ENCODE measurements around the gene RETREG3. TPM values are rescaled to one million over a fixed set of nuclear protein-coding genes. Genes with fewer than 3 reads are reported as not detected.

Gene RETREG3
- total and polyA plus RNA-seq, 9 of the 15 experiments (the other 6 are each of a cell fraction or from before 2014, with no cell fraction given) = 4.1 to 39.0 (median 16.9) TPM

DNA sequence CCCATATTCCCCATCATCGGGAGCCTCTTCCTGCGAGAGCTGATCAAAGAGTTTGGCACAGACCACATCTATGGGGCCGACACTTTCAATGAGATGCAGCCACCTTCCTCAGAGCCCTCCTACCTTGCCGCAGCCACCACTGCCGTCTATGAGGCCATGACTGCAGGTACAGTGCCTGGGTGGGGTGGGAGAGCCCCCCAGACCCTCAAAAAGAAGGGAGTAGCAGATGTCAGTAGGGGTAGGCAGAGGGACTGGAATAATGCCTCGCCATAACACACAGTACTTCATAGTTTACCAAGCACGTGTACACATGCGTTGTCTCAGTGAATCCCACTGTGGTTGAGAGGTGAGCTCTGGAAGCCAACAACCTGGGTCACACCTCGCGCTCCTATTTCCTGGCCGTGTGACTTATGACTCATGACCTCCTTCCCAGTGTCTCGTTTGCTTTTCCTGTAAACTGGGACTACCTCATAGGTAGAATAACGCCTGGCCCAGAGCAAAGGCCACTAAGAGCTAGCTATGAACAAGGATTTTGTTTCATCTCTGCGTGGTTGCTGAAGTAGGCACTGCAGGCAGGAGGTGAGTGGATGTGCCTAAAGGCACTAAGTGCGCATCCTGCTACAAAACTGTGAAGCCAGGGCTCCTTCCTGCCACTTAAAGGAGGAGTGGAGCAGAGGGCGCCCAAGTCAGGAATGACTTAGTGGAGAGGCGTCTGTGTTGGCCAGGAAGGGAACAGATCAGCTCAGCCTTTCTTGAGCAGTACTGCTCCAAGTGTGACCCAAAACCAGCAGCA lies 67.9 kb downstream of the RETREG3 start:
- Histone ChIP-seq H3K4me2 (ENCODE audit: insufficient read depth, low read length) (peak overlapping the region; percentile 8; the same call in 1 of the 2 replicates), H4K20me1 (replicated peaks; ENCODE audit: control insufficient read depth, insufficient read depth, low read length) (no peaks in the 10 kb centered on the region; the same call in 1 of the 2 replicates), H3K4me1 (replicated peaks in 1 of 2; ENCODE audit: control insufficient read depth in 2 of 2, insufficient read depth in 2 of 2, low read length in 2 of 2) (peaks cover 13 to 35% of the 10 kb centered on the region in 2 experiments; a peak in 4 of 5 replicates), H3K4me3 (no peak overlapping the region), H3K36me3 (ENCODE audit: control insufficient read depth, insufficient read depth, low read length) (peaks cover 40% of the 10 kb centered on the region; the same call in 2 of the 3 replicates), H3K27me3 (ENCODE audit: control insufficient read depth in 2 of 2, insufficient read depth in 2 of 2, low read length in 2 of 2) (no peaks in the 10 kb centered on the region), H3K27ac (ENCODE audit: extremely low read depth, low read depth, low read length) (peak overlapping the region; percentile 48; the same call in 2 of the 3 replicates), H3K9me1 (ENCODE audit: control insufficient read depth, insufficient read depth, low read length) (no peaks in the 10 kb centered on the region), H3K79me2 (ENCODE audit: control insufficient read depth, insufficient read depth, low read length) (peaks cover 12% of the 10 kb centered on the region), H3K9ac (ENCODE audit: insufficient read depth in 1 of 2, low read depth in 2 of 2, low read length in 2 of 2) (peak overlapping the region in 1 of 2 experiments; percentile 15; a peak in 2 of 4 replicates), H3K9me3 (replicated peaks; ENCODE audit: control insufficient read depth, insufficient read depth, low read depth, low read length) (no peaks in the 10 kb centered on the region), H2AFZ (ENCODE audit: low read depth, low read length) (no peak overlapping the region)
- no TSS peak for BruUV-seq (replicated peaks)
- POLR2A ChIA-PET = interaction anchor here (0.6 to 1.5 kb wide), 4 partner anchors 22 to 1032 kb away, joined by 3 to 4 read pairs (median 3); no protein-coding TSS in a partner anchor
- peak in 2 of 4 experiments; percentile 9 to 45 for DNase-seq (ENCODE audit: extremely low read depth in 1 of 4, low spot score in 3 of 4)
- 52% methylated on average over 17 of the region's 17 CpGs for WGBS (ENCODE audit: insufficient coverage, low coverage, missing lambda C conversion rate)
- CTCF ChIA-PET (ENCODE audit: low intra/inter-chr PET ratio) = no interaction called here
- no peak for FAIRE-seq
- in situ Hi-C loops (cut with MboI) (no loop called here), intact Hi-C loops (cut with micrococcal nuclease) (no loop called here)
- ATAC-seq = no peak
- TF ChIP-seq FOSL1 (tag; conservative IDR thresholded peaks at IDR 0.05) (peak; percentile 76; the same call in 1 of the 2 replicates), WHSC1 (IDR thresholded peaks at IDR 0.05; ENCODE audit: low read length) (no peak), ZNF76 (CRISPR knock-in tag; IDR thresholded peaks at IDR 0.05; ENCODE audit: borderline replicate concordance) (no peak), JUN (IDR thresholded peaks at IDR 0.05; ENCODE audit: borderline replicate concordance, low read depth, low read length) (0 out of 2 replicates have a peak, but pooled peaks have one; percentile 46), JUN (CRISPR knock-in tag; IDR thresholded peaks at IDR 0.05; ENCODE audit: borderline replicate concordance) (no peak), JUND (IDR thresholded peaks at IDR 0.05; ENCODE audit: borderline replicate concordance, low read depth, low read length) (peak; percentile 67; the same call in 1 of the 2 replicates), JUND (tag; IDR thresholded peaks at IDR 0.05; ENCODE audit: borderline replicate concordance, low read depth, low read length) (no peak), DMBX1 (CRISPR knock-in tag; IDR thresholded peaks at IDR 0.05; ENCODE audit: borderline replicate concordance) (peak; percentile 33; the same call in 1 of the 2 replicates), ELF1 (tag; IDR thresholded peaks at IDR 0.05) (no peak), GATA2 (CRISPR knock-in tag; IDR thresholded peaks at IDR 0.05) (no peak), ZNF311 (CRISPR knock-in tag; IDR thresholded peaks at IDR 0.05) (no peak), CREM (IDR thresholded peaks at IDR 0.05; ENCODE audit: low read depth) (peak; percentile 35; the same call in 1 of the 2 replicates), NR2C2 (CRISPR knock-in tag; IDR thresholded peaks at IDR 0.05) (no peak), NR2C2 (tag; IDR thresholded peaks at IDR 0.05) (peak; percentile 64), L3MBTL2 (IDR thresholded peaks at IDR 0.05) (0 out of 2 replicates have a peak, but pooled peaks have one; percentile 40), CXXC5 (CRISPR knock-in tag; IDR thresholded peaks at IDR 0.05) (peak; percentile 23; the same call in 1 of the 2 replicates)
- TF ChIP-seq, protein P1, sequence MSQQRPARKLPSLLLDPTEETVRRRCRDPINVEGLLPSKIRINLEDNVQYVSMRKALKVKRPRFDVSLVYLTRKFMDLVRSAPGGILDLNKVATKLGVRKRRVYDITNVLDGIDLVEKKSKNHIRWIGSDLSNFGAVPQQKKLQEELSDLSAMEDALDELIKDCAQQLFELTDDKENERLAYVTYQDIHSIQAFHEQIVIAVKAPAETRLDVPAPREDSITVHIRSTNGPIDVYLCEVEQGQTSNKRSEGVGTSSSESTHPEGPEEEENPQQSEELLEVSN (IDR thresholded peaks at IDR 0.05; ENCODE audit: borderline replicate concordance in 1 of 2, extremely low read depth in 1 of 2, insufficient read depth in 1 of 2, insufficient read length in 1 of 2, low read depth in 1 of 2, low read length in 1 of 2, poor library complexity in 1 of 2, severe bottlenecking in 1 of 2) = peak in 1 of 2 experiments; percentile 30
- TF ChIP-seq, protein P2, sequence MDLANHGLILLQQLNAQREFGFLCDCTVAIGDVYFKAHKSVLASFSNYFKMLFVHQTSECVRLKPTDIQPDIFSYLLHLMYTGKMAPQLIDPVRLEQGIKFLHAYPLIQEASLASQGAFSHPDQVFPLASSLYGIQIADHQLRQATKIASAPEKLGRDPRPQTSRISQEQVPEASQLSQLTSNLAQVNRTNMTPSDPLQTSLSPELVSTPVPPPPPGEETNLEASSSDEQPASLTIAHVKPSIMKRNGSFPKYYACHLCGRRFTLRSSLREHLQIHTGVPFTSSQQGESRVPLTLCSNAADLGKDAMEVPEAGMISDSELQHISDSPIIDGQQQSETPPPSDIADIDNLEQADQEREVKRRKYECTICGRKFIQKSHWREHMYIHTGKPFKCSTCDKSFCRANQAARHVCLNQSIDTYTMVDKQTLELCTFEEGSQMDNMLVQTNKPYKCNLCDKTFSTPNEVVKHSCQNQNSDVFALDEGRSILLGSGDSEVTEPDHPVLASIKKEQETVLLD (IDR thresholded peaks at IDR 0.05) = no peak
- TF ChIP-seq, protein P3, sequence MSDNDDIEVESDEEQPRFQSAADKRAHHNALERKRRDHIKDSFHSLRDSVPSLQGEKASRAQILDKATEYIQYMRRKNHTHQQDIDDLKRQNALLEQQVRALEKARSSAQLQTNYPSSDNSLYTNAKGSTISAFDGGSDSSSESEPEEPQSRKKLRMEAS (CRISPR knock-in tag; IDR thresholded peaks at IDR 0.05) = peak; percentile 22; the same call in 1 of the 2 replicates
